Airway epithelial cell (primary cell): ENCODE data around the gene HOPX. TPM values are rescaled to one million over a fixed set of nuclear protein-coding genes. Genes with fewer than 3 reads are reported as not detected.

Experiments used
- total RNA-seq: library from RNA; depleted of rRNA; stranded (reverse); fragments of >200 nt; gene quantifications from 2 replicates; pipeline ENCODE4 v1.2.3, GENCODE V29; 2015

The HOPX gene
- 78.5 and 115 TPM in 2 replicates for total RNA-seq

DNA sequence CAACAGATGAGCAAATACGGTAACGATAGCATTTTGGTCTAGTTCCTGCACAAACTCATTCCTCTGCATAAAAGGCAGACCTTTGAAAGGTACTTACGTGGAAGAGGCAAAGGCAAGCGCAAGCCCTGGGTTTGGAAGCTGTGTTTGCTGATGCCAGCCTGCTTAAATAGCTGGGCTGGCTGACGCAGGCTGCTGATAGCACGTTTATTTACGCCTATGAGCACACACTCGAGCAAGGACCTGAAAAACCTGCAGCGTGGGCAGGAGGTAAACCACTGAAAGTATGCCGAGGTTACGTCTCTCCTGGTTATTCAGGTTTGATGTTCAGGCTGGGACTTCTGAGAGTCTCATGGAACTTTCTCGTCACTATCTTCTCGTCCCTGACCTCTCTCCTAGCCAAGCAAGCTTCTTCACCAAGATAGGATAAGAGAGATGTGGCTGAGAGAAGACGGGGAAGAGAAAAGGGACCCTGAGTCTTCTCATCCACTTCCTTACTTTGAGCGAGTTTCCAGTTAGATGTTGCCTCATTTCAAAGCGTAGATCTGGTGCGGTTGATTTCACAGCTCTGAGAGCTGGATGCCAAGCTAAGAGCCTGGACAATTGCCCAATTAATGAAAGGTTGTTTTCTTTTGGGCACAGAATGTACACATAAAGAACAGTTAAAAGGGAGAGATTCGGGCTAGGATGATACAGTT lies at the start of gene HOPX:
HOPX (minus strand) TSS at position 139 of the 695 bp plus-strand sequence. CDS start 23,480 bp downstream, outside the sequence.

Other genes starting within 250 kb of the HOPX start
- gene PPAT, start 245.7 kb downstream of the HOPX start, total RNA-seq, result 14.1 and 17.0 TPM in 2 replicates
- 90.9 and 100 TPM in 2 replicates for gene PAICS, start 245.0 kb downstream of the HOPX start, total RNA-seq
- gene SRP72, start 213.7 kb downstream of the HOPX start, total RNA-seq, result 57.7 and 76.0 TPM in 2 replicates
- 0.07 and 0.23 TPM in 2 replicates for gene ARL9, start 175.5 kb downstream of the HOPX start, total RNA-seq
- not detected in 2 replicates for gene SPINK2, start 140.4 kb upstream of the HOPX start, total RNA-seq
- gene REST, start 226.6 kb upstream of the HOPX start, total RNA-seq, result 17.5 and 24.4 TPM in 2 replicates